IPS-20b (cell line): ENCODE measurements around the gene MPST.

ENCODE experiments used
- H3K27ac ChIP-seq: one replicate; pipeline ENCODE4 v1.5.1; 2013; ENCODE audit warnings: low read length
- H3K27me3 ChIP-seq: 2 replicates; pipeline ENCODE4 v1.6.1; 2013; ENCODE audit warnings: mild to moderate bottlenecking, low read length, inconsistent platforms; ENCODE audit not compliant: insufficient read depth
- H3K36me3 ChIP-seq: 2 replicates; pipeline ENCODE4 v1.6.1; 2013; ENCODE audit warnings: low read depth, mild to moderate bottlenecking, inconsistent platforms, low read length, moderate library complexity; ENCODE audit not compliant: insufficient read depth
- H3K4me1 ChIP-seq: 2 replicates; pipeline ENCODE4 v1.6.1; 2013; ENCODE audit warnings: mild to moderate bottlenecking, control low read depth, inconsistent platforms, low read length, moderate library complexity; ENCODE audit not compliant: insufficient read depth
- H3K4me3 ChIP-seq: 2 replicates; pipeline ENCODE4 v1.5.1; 2013; ENCODE audit warnings: mild to moderate bottlenecking, low read length, inconsistent platforms
- H3K9ac ChIP-seq: 2 replicates; pipeline ENCODE4 v1.6.1; 2013; ENCODE audit warnings: low read depth, mild to moderate bottlenecking, inconsistent platforms, low read length, moderate library complexity
- H3K9me3 ChIP-seq: 2 replicates; pipeline ENCODE4 v1.6.1; 2013; ENCODE audit warnings: mild to moderate bottlenecking, low read depth, low read length, inconsistent platforms; ENCODE audit not compliant: insufficient read depth

MPST gene

DNA sequence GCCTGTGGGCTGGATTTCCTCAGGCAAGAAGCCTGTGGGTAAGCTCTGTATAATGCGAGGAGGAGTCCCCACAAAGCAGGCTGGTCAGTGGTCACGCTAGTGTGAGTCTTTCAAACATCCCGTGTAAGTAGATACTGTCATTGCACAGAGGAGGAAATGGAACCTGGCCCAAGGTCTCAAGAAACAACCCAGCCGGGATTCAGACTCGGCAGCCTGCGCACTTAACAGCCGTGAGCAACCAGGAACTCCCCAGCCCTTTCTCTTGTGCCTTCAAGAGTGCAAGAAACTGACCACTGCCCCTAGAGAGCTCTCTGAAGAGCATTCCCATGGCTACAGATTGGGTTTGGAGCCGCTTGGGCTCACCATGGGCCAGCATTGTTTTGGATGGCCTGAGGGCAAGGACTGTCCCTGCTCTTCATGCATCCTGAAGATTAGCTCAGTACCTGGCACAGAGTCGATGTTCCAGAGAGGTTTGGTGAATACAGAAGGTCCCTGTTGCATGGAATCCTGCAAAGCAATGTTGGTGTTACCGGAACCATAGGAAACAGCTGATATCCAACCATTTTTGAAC, 6.0 kb downstream of the MPST start:
- H3K9ac ChIP-seq: no peak overlapping the region
- H3K4me3 ChIP-seq: no peak overlapping the region
- no peak overlapping the region for H3K27ac ChIP-seq
- peaks cover 55% of the 10 kb centered on the region for H3K36me3 ChIP-seq
- H3K4me1 ChIP-seq: no peaks in the 10 kb centered on the region
- H3K27me3 ChIP-seq: no peaks in the 10 kb centered on the region
- H3K9me3 ChIP-seq: no peaks in the 10 kb centered on the region

DNA sequence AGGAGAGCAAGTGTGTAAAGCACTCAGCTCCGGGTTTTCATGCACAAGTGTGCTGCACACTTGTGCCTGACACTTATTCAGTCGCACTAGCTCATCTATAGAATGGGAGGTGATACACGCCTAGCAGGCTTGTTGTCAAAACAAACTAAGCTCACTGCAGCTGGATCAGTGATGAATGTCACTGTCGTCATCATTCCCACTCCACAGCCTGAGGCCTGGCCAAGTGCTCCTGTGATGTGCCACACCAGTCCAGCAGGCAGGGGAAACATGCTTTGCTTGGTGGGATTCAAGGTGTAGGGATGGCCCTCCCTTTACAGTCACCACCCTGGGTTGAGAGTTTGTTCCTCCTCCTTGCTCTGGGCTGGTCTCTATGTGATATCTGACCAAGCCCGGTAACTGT, 6.8 kb downstream of the MPST start:
- peaks cover 56% of the 10 kb centered on the region for H3K36me3 ChIP-seq
- no peaks in the 10 kb centered on the region for H3K27me3 ChIP-seq
- H3K4me3 ChIP-seq: no peak overlapping the region
- no peak overlapping the region for H3K27ac ChIP-seq
- H3K9me3 ChIP-seq: no peaks in the 10 kb centered on the region
- no peak overlapping the region for H3K9ac ChIP-seq
- H3K4me1 ChIP-seq: no peaks in the 10 kb centered on the region

DNA sequence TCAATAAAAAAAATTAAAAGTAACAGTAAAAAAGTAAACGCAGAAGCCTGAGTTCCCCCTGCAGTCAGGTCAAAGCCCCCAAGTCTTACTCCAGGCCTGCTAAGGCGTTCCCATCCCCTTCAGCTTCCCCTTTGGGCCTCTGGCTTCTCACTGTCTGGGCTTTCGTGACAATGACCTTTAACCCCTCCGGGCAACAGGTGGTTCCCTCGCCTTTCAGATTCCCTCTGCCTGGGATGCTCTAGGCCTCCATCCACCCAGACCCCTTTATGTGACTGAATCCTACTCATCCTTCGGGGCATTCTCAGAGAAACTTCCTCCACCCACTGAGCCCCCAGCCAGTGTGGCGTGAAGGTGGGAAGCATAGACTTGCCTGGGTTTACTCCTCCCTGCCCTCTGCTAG, 8.0 kb downstream of the MPST start:
- Histone ChIP-seq H3K9ac (no peak overlapping the region), H3K4me3 (no peak overlapping the region), H3K9me3 (no peaks in the 10 kb centered on the region), H3K27ac (no peak overlapping the region), H3K27me3 (no peaks in the 10 kb centered on the region), H3K36me3 (peaks cover 56% of the 10 kb centered on the region), H3K4me1 (no peaks in the 10 kb centered on the region)

DNA sequence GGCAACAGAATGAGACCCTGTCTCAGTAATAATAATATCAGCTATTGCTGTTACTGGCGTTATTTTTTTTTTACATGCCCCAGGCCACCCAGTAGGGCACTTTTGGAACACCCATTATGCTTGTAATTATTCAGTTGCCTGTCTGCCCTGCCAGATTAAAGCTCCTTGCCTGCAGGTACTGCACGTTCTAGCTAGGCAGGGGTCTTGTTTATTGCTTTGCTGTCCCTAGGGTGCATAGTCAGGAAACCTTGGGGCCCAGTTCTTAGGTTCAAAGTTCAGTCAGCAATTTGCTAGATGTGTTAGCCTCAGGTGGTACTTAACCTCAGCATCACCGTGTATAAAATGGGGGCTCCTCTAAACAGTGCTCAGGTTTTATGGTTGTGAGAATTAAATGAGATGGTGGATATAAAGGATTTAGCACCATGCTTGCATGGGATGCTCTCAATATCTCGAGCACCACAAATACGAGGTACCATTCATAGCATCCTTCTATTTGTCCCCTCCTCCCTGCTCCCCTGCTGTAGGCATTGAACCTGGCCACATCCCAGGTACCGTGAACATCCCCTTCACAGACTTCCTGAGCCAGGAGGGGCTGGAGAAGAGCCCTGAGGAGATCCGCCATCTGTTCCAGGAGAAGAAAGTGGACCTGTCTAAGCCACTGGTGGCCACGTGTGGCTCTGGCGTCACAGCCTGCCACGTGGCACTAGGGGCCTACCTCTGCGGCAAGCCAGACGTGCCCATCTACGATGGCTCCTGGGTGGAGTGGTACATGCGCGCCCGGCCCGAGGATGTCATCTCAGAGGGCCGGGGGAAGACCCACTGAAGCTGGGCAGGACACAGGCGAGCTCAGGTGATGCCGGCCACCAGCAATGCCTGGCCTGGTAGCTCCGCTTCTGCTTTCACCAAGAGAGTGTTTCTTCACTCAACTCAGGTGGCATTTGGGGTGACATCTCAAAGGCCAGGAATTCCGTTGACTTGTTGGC, 9.4 kb downstream of the MPST start:
- H3K4me3 ChIP-seq: no peak overlapping the region
- no peak overlapping the region for H3K27ac ChIP-seq
- H3K4me1 ChIP-seq: no peaks in the 10 kb centered on the region
- H3K9me3 ChIP-seq: no peaks in the 10 kb centered on the region
- peaks cover 56% of the 10 kb centered on the region for H3K36me3 ChIP-seq
- no peak overlapping the region for H3K9ac ChIP-seq
- H3K27me3 ChIP-seq: no peaks in the 10 kb centered on the region

DNA sequence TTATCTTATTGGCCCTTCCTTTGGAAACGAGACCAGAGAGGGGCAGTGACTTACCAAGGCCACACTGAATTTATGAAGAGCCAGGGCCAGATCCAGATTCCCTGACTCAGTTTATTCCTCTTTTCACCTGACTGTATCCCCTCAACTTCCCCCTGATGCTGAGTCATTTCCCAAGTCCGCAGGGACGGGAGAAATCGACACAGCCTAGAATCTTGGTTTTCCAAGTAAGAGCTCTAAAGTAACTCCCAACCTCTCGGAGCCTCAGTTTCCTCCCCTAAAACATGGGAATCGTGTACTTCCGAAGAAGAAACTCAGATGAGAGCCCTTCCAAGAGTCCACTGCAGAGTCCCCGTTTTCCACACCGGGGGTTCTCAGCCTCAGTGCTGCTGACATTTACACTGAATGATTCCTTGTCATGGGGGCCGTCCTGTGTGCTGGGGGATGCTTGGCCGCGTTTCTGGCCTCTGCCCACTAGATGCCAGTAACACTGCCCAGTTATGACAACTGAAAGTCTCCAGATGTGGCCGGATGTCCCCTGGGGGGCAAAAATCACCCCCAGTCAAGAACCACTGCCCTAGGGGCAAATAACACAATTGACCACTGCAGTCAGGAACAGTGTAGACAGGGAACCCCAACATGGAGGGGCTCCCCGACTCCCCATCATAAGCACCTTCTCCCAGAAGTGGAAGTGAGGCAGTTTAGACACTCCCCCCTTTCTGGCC, 11.2 kb downstream of the MPST start:
- Histone ChIP-seq H3K4me1 (no peaks in the 10 kb centered on the region), H3K36me3 (peaks cover 44% of the 10 kb centered on the region), H3K4me3 (no peak overlapping the region), H3K27ac (no peak overlapping the region), H3K9ac (no peak overlapping the region), H3K27me3 (no peaks in the 10 kb centered on the region), H3K9me3 (no peaks in the 10 kb centered on the region)

DNA sequence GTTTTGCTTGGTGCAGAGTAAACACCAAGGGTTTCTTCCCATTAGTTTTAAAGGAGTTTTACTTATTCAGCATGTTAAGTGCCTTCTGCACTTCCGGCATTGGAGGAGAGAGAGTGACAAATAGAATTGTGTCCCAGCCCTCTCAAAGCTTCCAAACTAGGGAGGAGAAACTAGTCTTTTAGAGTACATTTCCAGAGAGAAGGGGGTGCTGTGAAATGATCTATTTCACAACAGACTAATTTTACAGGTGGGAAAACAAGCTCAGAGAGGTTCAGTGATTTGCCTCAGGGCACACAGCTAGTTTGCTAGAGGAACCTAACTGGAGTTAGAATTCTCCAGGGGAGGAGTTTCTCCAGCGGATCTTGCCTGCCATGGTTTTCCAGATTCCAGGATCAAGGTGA, 12.6 kb downstream of the MPST start:
- Histone ChIP-seq H3K9me3 (no peaks in the 10 kb centered on the region), H3K27ac (no peak overlapping the region), H3K4me1 (no peaks in the 10 kb centered on the region)

DNA sequence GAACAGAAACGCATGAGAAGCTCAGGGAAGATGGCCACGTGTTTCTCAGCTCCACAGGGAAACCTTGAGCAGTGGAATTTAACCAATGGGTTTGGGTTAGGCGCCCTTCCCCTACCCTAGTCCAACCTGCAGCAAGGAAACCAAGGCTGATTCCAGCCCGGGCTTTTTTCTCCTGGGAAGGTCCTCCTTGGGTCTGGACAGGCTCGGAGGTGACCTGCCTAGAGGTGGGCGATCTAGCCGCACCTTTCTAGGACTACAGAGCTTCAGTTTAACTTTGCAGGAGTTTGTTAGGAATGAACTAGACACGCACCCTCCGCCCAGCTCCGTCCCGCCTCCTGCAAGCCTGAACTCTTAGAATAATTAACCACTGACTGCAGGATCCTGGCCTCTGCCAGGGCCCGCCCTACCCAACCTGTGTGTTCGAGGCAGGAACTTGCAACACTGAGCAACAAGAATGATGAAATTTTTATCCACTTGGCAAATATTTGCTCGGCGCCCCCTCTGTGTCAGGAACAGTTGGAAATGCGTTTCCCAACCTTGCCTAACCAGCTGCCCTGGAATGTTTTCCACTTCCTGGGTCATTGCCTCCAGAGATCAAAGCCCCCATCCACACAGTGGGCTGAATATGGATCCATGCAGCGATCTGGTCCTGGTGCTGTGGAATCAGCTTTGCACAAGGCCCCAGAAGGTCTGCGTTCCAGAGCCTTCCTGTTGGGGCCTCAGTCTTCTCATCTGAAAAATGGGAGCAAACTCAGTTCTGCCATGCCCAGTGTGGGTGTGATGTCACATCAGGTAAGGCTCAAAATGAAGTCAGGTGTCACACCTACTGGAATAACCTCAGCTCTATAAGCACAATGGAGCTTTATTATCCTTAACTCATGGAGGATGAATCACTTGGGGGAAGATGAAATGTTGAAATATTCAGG, 13.3 kb downstream of the MPST start:
- no peak overlapping the region for H3K27ac ChIP-seq
- H3K4me3 ChIP-seq: no peak overlapping the region
- H3K36me3 ChIP-seq: peaks cover 23% of the 10 kb centered on the region
- H3K9ac ChIP-seq: no peak overlapping the region
- H3K9me3 ChIP-seq: no peaks in the 10 kb centered on the region
- H3K4me1 ChIP-seq: no peaks in the 10 kb centered on the region
- no peaks in the 10 kb centered on the region for H3K27me3 ChIP-seq

More for the DNA sequence above, 12.6 kb downstream of the MPST start:
- Histone ChIP-seq H3K9ac (no peak overlapping the region), H3K27me3 (no peaks in the 10 kb centered on the region), H3K4me3 (no peak overlapping the region), H3K36me3 (peaks cover 30% of the 10 kb centered on the region)

DNA sequence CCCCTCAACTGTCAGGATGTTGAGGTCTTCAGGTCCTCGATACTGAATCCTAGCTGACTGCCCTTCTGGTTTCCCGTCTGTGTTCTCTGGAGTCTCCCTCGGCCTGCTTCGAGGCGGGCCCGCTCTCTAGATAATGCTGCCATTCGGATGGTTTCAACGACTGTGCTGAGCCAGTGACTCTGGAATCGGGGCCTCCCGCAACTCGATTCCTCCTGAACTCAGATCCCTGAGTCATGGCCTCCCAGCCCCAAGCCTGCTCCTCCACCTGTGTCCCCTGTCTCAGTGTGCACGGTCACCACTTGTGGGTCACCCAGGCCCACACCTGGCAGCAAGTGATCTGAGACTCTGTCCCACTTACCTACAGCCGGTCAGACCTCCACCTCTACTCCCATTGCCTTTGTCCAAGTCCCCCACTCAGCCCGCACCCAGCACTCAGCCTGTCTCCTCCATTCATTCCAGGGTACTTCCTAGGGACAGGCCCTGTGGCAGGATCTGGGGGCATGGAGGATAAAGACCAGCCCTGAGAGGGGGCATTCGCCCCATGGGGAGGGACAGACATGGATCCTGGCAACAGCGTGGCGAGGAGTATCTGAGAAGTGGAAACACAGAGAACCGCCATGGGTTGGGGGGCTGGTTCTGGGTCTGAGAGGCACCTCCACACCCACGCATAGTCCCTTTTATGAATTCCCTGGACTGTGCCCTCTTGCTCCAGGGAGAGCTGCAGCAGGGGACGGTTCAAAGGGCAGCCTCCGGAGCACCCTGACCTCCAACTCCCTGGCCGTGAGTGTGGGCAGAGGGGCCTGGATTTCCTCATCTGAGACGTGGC, 14.3 kb downstream of the MPST start:
- no peaks in the 10 kb centered on the region for H3K9me3 ChIP-seq
- H3K27me3 ChIP-seq: no peaks in the 10 kb centered on the region
- H3K4me1 ChIP-seq: no peaks in the 10 kb centered on the region
- H3K9ac ChIP-seq: no peak overlapping the region
- H3K36me3 ChIP-seq: peaks cover 18% of the 10 kb centered on the region
- H3K4me3 ChIP-seq: no peak overlapping the region
- no peak overlapping the region for H3K27ac ChIP-seq

DNA sequence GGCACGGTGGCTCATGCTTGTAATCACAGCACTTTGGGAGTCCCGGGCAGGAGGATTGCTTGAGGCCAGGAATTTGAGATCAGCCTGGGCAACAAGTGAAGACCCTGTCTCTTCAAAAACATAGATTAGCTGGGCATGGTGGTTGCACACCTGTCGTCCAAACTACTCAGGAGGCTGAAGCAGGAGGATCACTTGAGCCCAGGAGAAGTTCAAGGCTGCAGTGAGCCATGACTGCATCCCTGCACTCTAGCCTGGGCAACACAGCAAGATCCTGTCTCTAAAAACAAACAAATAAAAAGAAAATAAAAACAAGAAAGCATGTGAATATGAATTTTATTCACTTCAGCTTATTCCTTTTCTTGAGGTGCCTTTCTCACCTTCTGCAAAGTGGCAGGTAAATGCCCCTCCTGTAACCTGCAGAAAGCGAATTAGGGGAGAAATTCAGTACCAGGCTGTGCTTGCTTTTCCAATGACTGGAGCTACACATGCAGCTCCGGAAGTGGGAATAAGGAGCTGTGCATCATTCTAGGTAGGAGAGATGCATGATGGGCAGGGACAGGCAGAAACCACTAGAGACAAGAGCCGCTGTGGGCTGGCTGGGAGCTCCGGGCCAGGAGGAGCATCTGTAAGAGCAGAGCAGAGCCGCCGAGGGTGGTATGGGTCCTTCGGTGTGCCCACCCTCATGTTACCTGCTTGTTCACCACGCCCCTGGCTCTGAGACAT, 17.3 kb downstream of the MPST start:
- Histone ChIP-seq H3K27ac (no peak overlapping the region), H3K27me3 (no peaks in the 10 kb centered on the region), H3K9me3 (no peaks in the 10 kb centered on the region), H3K4me1 (no peaks in the 10 kb centered on the region), H3K36me3 (no peaks in the 10 kb centered on the region), H3K4me3 (no peak overlapping the region), H3K9ac (no peak overlapping the region)

DNA sequence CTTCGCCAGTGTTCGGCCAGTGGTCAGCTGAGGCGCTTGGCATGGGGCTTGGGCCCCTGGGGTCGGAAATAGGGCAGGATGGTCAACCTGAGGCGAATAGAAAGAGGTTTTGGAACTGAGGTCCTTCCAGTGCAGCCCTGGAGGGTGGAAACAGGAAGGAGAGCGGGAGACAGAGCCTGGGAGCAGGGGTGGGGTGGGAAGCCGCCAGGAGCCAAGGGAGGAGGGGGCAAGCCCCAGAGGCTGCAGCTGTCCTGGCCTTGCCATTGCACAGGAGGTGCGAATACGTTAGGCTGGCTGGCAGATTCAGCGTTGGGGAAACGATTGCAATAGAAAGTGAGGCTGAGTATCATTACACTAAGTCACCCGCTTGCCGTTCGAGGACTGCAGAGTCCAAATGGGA, 18.1 kb downstream of the MPST start:
- no peak overlapping the region for H3K9ac ChIP-seq
- H3K27ac ChIP-seq: no peak overlapping the region
- H3K27me3 ChIP-seq: no peaks in the 10 kb centered on the region
- no peak overlapping the region for H3K4me3 ChIP-seq
- no peaks in the 10 kb centered on the region for H3K4me1 ChIP-seq
- no peaks in the 10 kb centered on the region for H3K36me3 ChIP-seq
- H3K9me3 ChIP-seq: no peaks in the 10 kb centered on the region
